B cell (primary cell): ENCODE results near the gene CARNS1. TPM values are rescaled to one million over a fixed set of nuclear protein-coding genes. Genes with fewer than 3 reads are reported as not detected.

Source experiments
- ATAC-seq: fragments of 200-7000 bp; cut with Tn5 transposase; one replicate; pipeline ENCODE4 v1.10.0; 2021; ENCODE audit warnings: low read depth, mild to moderate bottlenecking, moderate number of reproducible peaks, moderate library complexity
- CTCF ChIA-PET: fragments of 350-600 bp; sonication (Branson Sonifier 250); formaldehyde crosslinking; loops from one replicate; lab custom pipeline; 2021; ENCODE audit warnings: antibody characterized with exemption, inconsistent platforms; lab: Charles Lee
- POLR2A ChIA-PET: fragments of 350-600 bp; sonication (Branson Sonifier 250); formaldehyde crosslinking; loops from one replicate; lab custom pipeline; 2021; ENCODE audit warnings: antibody characterized with exemption; lab: Charles Lee
- DNase-seq: peaks from one replicate; pipeline ENCODE4 v3.0.0; 2013
- H2AFZ ChIP-seq: 2 replicates; pipeline ENCODE4 v1.6.1; 2012; ENCODE audit warnings: mild to moderate bottlenecking, low read depth, low read length; ENCODE audit not compliant: insufficient read depth, poor library complexity, severe bottlenecking
- H3K27ac ChIP-seq, 2 donors: 1 replicate in 1 of 2; 2 replicates in 1 of 2; pipeline ENCODE4 v1.5.1; 2012 to 2013; ENCODE audit warnings: low read length in 2 of 2, mild to moderate bottlenecking in 2 of 2, moderate library complexity in 1 of 2
- H3K27me3 ChIP-seq, 4 experiments: fragments of 200-600 bp in 1 of 4; sonication (generic) in 1 of 4; replicated peaks in 1 of 4; 1 replicate in 2 of 4; 2 replicates in 2 of 4; pipeline versions ENCODE4 v1.6.1 to v1.7.0; 2013 to 2016; ENCODE audit warnings: low read length in 3 of 4, mild to moderate bottlenecking in 2 of 4, mixed read lengths in 1 of 4, moderate library complexity in 1 of 4; ENCODE audit not compliant: insufficient read depth in 4 of 4, control insufficient read depth in 3 of 4; ENCODE audit errors: control extremely low read depth in 1 of 4
- H3K36me3 ChIP-seq, 2 experiments: replicated peaks in 1 of 2; 1 replicate in 1 of 2; 2 replicates in 1 of 2; pipeline versions ENCODE4 v1.6.1 to v1.7.1; 2013; ENCODE audit warnings: low read length in 1 of 2; ENCODE audit not compliant: insufficient read depth in 2 of 2, control insufficient read depth in 1 of 2; ENCODE audit errors: control extremely low read depth in 1 of 2, extremely low read depth in 1 of 2
- H3K4me1 ChIP-seq, 2 donors: fragments of 200-600 bp in 1 of 2; sonication (generic) in 1 of 2; 1 replicate in 1 of 2; 2 replicates in 1 of 2; pipeline versions ENCODE4 v1.5.1 to v1.6.1; 2013 to 2017; ENCODE audit warnings: low read length in 2 of 2; ENCODE audit not compliant: control insufficient read depth in 2 of 2, insufficient read depth in 2 of 2
- H3K4me2 ChIP-seq: replicated peaks from 2 replicates; pipeline ENCODE3; 2012; ENCODE audit warnings: mild to moderate bottlenecking, low read depth, low read length; ENCODE audit not compliant: poor library complexity, severe bottlenecking
- H3K4me3 ChIP-seq, 5 experiments: fragments of 200-600 bp in 1 of 5; sonication (generic) in 1 of 5; 1 replicate in 3 of 5; 2 replicates in 2 of 5; pipeline versions ENCODE4 v1.5.1 to v1.7.0; 2011 to 2016; ENCODE audit warnings: low read length in 4 of 5, mild to moderate bottlenecking in 4 of 5, low read depth in 2 of 5, control low read depth in 1 of 5, moderate library complexity in 1 of 5; ENCODE audit not compliant: insufficient read depth in 1 of 5; ENCODE audit errors: control extremely low read depth in 1 of 5, extremely low read depth in 1 of 5
- H3K79me2 ChIP-seq: fragments of 200-600 bp; sonication (generic); one replicate; pipeline ENCODE4 v1.6.0; 2016; ENCODE audit warnings: low read length; ENCODE audit not compliant: control insufficient read depth, insufficient read depth
- H3K9ac ChIP-seq: fragments of 200-600 bp; sonication (generic); 2 replicates; pipeline ENCODE4 v1.6.1; 2017; ENCODE audit warnings: mild to moderate bottlenecking, low read length, moderate library complexity
- H3K9me3 ChIP-seq, 3 donors: one replicate each; pipeline versions ENCODE4 v1.6.1 to v1.7.1; 2013; ENCODE audit warnings: low read length in 2 of 3; ENCODE audit not compliant: control insufficient read depth in 2 of 3, insufficient read depth in 1 of 3; ENCODE audit errors: control extremely low read depth in 1 of 3
- H4K20me1 ChIP-seq: 2 replicates; pipeline ENCODE4 v1.6.0; 2012; ENCODE audit warnings: mild to moderate bottlenecking, low read length; ENCODE audit not compliant: insufficient read depth, control insufficient read depth, poor library complexity, severe bottlenecking
- H3K27ac Mint-ChIP-seq: one replicate; pipeline ENCODE4 v1.8.0; 2021; ENCODE audit warnings: mixed read lengths
- H3K27me3 Mint-ChIP-seq: one replicate; pipeline ENCODE4 v1.8.0; 2021; ENCODE audit warnings: mixed read lengths
- H3K4me1 Mint-ChIP-seq: one replicate; pipeline ENCODE4 v1.8.0; 2021; ENCODE audit warnings: mixed read lengths
- H3K4me3 Mint-ChIP-seq: one replicate; pipeline ENCODE4 v1.8.0; 2021; ENCODE audit warnings: mixed read lengths
- H3K9me3 Mint-ChIP-seq: one replicate; pipeline ENCODE4 v1.8.0; 2022; ENCODE audit warnings: mixed read lengths; ENCODE audit not compliant: insufficient read depth
- CTCF ChIP-seq: fragments of 200-600 bp; IDR thresholded peaks from one replicate; pipeline ENCODE4 v1.8.0; 2022; ENCODE audit warnings: antibody characterized with exemption, mild to moderate bottlenecking
- EZH2 ChIP-seq: IDR thresholded peaks from 2 replicates; pipeline ENCODE4 v1.6.1; 2012; ENCODE audit warnings: borderline replicate concordance, low read depth, mild to moderate bottlenecking, moderate library complexity, low read length; ENCODE audit not compliant: insufficient read depth, poor library complexity, severe bottlenecking
- WGBS: methylation state at CpG from one replicate; pipeline ENCODE4 v1.1.5; 2013; ENCODE audit warnings: missing lambda C conversion rate; ENCODE audit not compliant: insufficient coverage; 5-methylcytosine and 5-hydroxymethylcytosine counted together
- intact Hi-C: fragments of 100-400 bp; cut with micrococcal nuclease; formaldehyde crosslinking; loops from one replicate; pipeline ENCODE4 v1.10.0; 2022
- polyA minus RNA-seq: library from RNA; depleted of rRNA, polyadenylated mRNA; stranded (reverse); fragments of >200 nt; gene quantifications from 2 replicates; pipeline ENCODE4 v1.2.3, GENCODE V29; 2012
- polyA plus RNA-seq: library from polyadenylated mRNA; depleted of rRNA; stranded (reverse); fragments of >200 nt; gene quantifications from 2 replicates; pipeline ENCODE4 v1.2.3, GENCODE V29; 2012
- total RNA-seq, 2 donors: library from RNA; stranded (reverse); fragments of 120-200 nt in 1 of 2; gene quantifications; 1 replicate in 1 of 2; 2 replicates in 1 of 2; pipeline versions ENCODE4 v1.2.3 to v1.2.4, GENCODE V29; 2013 to 2022

Gene CARNS1
- total RNA-seq (24.1 and 25.9 TPM in 2 replicates), polyA plus RNA-seq (41.1 and 52.1 TPM in 2 replicates), polyA minus RNA-seq (16.5 and 27.5 TPM in 2 replicates)
- total RNA-seq (2013): 12.9 TPM

- Histone ChIP-seq H3K36me3 (no peaks in the 10 kb centered on the region), H3K4me2 (peak within 1 kb of the TSS; percentile 95), H2AFZ (peak within 1 kb of the TSS; percentile 72), H3K79me2 (peaks cover 34% of the 10 kb centered on the region), H4K20me1 (no peaks in the 10 kb centered on the region), H3K4me3 (peak within 1 kb of the TSS in 4 of 5 experiments; percentile 40 to 62 (median 54)), H3K4me1 (peaks cover 86 to 93% of the 10 kb centered on the region in 2 donors), H3K9me3 (peaks cover 0 to 2% (median 0%) of the 10 kb centered on the region in 3 donors), H3K9ac (peak within 1 kb of the TSS; percentile 61), H3K27me3 (no peaks in the 10 kb centered on the region), H3K27ac (peak within 1 kb of the TSS; percentile 56 to 71)
- POLR2A ChIA-PET: interaction anchor here (1.1 to 10.7 kb wide), 3 partner anchors 12 to 115 kb away, joined by 3 to 195 read pairs (median 4); partner anchors contain the start of genes PPP1CA and TBC1D10C
- no peaks in the 10 kb centered on the region for H3K27me3 Mint-ChIP-seq
- peak within 1 kb of the TSS; percentile 98 for H3K27ac Mint-ChIP-seq
- WGBS: 9% methylated on average over 61 of the region's 67 CpGs
- intact Hi-C loops: no loop called here
- CTCF ChIA-PET: interaction anchor here (1.3 to 10.4 kb wide), 2 partner anchors 9 to 13 kb away, joined by 3 to 121 read pairs; partner anchors contain the start of genes PPP1CA and TBC1D10C
- DNase-seq (no peak), ATAC-seq (no peak)
- peaks cover 81% of the 10 kb centered on the region for H3K4me1 Mint-ChIP-seq
- no peak for TF ChIP-seq EZH2
- no peak for TF ChIP-seq CTCF
- no peaks in the 10 kb centered on the region for H3K9me3 Mint-ChIP-seq
- H3K4me3 Mint-ChIP-seq: peak within 1 kb of the TSS; percentile 89
Observed at GRCh38 chr11:67415501-67416304, at the start of gene CARNS1. TSS of gene CARNS1 (plus strand) at chr11:67415678. CDS start at chr11:67416200, 522 bp downstream.
